Measurements from ENCODE around the gene SPATA45. TPM values are rescaled to one million over a fixed set of nuclear protein-coding genes. Genes with fewer than 3 reads are reported as not detected.
A peak's percentile ranks its signal among the peaks of the same experiment; 100 is the strongest.

Gene SPATA45
- total and polyA plus RNA-seq, 2 of the 13 experiments (the other 11 are each of a cell fraction or from before 2014, with no cell fraction given): 0.17 to 0.64 TPM

- TF ChIP-seq DRAP1 (CRISPR knock-in tag; IDR thresholded peaks at IDR 0.05): no peak
- 0 out of 2 replicates have a peak, but pooled peaks have one; percentile 35 for TF ChIP-seq CEBPG (CRISPR knock-in tag; IDR thresholded peaks at IDR 0.05)
- TF ChIP-seq ZNF350 (CRISPR knock-in tag; IDR thresholded peaks at IDR 0.05; ENCODE audit: borderline replicate concordance, low read depth): no peak; the same call in 1 of the 2 replicates
- no peak for TF ChIP-seq STAT5B (CRISPR knock-in tag; IDR thresholded peaks at IDR 0.05)
- TF ChIP-seq ZFY (CRISPR knock-in tag; IDR thresholded peaks at IDR 0.05): no peak
- TF ChIP-seq WIZ (CRISPR knock-in tag; IDR thresholded peaks at IDR 0.05): no peak
- TF ChIP-seq SOX5 (CRISPR knock-in tag; IDR thresholded peaks at IDR 0.05; ENCODE audit: borderline replicate concordance): no peak
- TF ChIP-seq ZNF546 (CRISPR knock-in tag; conservative IDR thresholded peaks at IDR 0.05): no peak
- TF ChIP-seq NFIC (IDR thresholded peaks at IDR 0.05; ENCODE audit: low read length): no peak
- no peak for TF ChIP-seq ZSCAN21 (CRISPR knock-in tag; IDR thresholded peaks at IDR 0.05; ENCODE audit: borderline replicate concordance)
- no peak for TF ChIP-seq NBN (conservative IDR thresholded peaks at IDR 0.05)
- no peak for TF ChIP-seq HMG20A (CRISPR knock-in tag; IDR thresholded peaks at IDR 0.05; ENCODE audit: borderline replicate concordance)
- TF ChIP-seq THAP9 (CRISPR knock-in tag; IDR thresholded peaks at IDR 0.05; ENCODE audit: borderline replicate concordance): peak; percentile 61; the same call in 1 of the 2 replicates
- TF ChIP-seq SIN3A (IDR thresholded peaks at IDR 0.05; ENCODE audit: borderline replicate concordance, low read depth, low read length): no peak
- TF ChIP-seq EEA1 (CRISPR knock-in tag; IDR thresholded peaks at IDR 0.05; ENCODE audit: borderline replicate concordance): no peak
- no peak for TF ChIP-seq ZNF780A (CRISPR knock-in tag; IDR thresholded peaks at IDR 0.05)
- TF ChIP-seq TBX2 (CRISPR knock-in tag; IDR thresholded peaks at IDR 0.05; ENCODE audit: borderline replicate concordance): 0 out of 2 replicates have a peak, but pooled peaks have one; percentile 45
- TF ChIP-seq KDM6A (CRISPR knock-in tag; IDR thresholded peaks at IDR 0.05; ENCODE audit: low read depth): peak; percentile 16; the same call in 1 of the 2 replicates
- no peak for TF ChIP-seq ZNF260 (CRISPR knock-in tag; IDR thresholded peaks at IDR 0.05; ENCODE audit: borderline replicate concordance, low read depth)
- no peak for TF ChIP-seq POGK (CRISPR knock-in tag; conservative IDR thresholded peaks at IDR 0.05)
- peak; percentile 50; the same call in 1 of the 2 replicates for TF ChIP-seq HNF4G (IDR thresholded peaks at IDR 0.05; ENCODE audit: borderline replicate concordance, low read depth, low read length)
- no peak for TF ChIP-seq HNF4G (CRISPR knock-in tag; IDR thresholded peaks at IDR 0.05; ENCODE audit: borderline replicate concordance, low read depth)
- TF ChIP-seq POLR2AphosphoS2 (IDR thresholded peaks at IDR 0.05; ENCODE audit: low read depth, low read length): no peak
- no peak for TF ChIP-seq CREBL2 (CRISPR knock-in tag; IDR thresholded peaks at IDR 0.05; ENCODE audit: borderline replicate concordance)
- TF ChIP-seq ZNF10 (CRISPR knock-in tag; IDR thresholded peaks at IDR 0.05; ENCODE audit: borderline replicate concordance, low read depth): no peak
- peak; percentile 85 for TF ChIP-seq ZNF362 (CRISPR knock-in tag; IDR thresholded peaks at IDR 0.05; ENCODE audit: borderline replicate concordance)
These were observed 19.1 kb downstream of the SPATA45 start (continued) for GRCh38 chr1:212828395-212828794.

Data from HepG2 (cell line).